ENCODE measurements around the gene WDFY4.

GRCh38 chr10:48638739-48639527, 45.7 kb upstream of the WDFY4 start:
- no peak for TF ChIP-seq POLR2AphosphoS5 (IDR thresholded peaks at IDR 0.05)
- TF ChIP-seq POLR2A (IDR thresholded peaks at IDR 0.05): no peak
